GM21447 (cell line): ENCODE data around the gene ENTPD8.

ENCODE experiments used
- ATAC-seq: cut with Tn5 transposase; IDR thresholded peaks from one replicate; pipeline ENCODE4 v1.9.1; 2021; ENCODE audit not compliant: unreplicated experiment

The ENTPD8 gene

DNA sequence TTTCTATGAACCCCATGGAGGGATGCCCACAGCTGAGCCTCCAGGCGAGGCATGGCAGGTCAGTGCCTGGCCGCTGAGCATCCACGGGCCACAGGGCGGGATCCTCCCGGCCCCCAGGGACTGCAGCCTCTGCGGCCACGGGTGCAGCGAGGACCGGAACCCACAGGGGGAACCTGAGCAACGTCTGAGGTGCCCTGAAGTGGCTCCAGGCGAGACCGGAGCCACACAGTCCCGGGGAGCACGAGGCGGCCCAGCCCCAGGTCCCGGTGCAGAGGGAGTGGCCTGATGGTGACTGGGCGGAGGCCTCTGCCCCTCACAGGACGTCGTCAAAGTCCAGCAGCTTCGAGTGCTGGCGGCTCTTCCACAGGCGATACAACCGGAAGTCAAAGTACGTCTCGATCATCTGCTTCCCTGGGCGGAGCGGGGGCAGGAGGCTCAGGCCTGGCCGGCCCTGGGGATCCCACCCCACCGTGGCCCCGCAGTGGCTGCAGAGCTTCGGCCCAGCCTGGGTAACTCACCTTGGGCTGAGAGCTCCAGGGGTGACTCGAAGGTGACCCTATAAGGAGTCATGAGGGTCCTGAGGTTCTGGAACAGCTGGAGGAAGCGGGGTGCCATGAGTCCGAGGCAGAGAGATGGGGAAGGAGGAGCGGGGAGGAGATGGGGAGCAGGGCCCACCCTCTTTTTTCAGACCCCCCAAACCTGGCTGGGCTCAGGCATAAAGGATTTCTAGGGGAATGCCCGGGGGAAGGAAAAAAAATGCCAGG is 8.1 kb upstream of the ENTPD8 start:
- no peak for ATAC-seq

DNA sequence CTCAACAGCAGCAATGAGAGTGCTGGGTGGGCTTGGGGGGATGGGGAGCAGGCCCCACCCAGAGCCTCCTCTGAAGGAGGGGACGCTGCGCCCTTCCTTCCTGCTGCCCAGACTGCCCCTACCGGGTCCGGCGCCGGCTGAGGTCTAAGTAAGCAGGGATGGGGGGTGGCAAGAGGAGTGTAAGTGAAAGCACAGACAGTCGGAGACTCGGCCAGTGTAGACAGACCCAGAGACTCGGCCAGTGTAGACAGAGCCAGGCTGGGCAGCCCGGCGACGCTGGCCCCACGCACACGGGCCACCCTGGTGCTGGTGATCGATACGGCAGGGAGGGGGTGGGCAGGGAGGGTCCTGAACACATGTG is 7.4 kb upstream of the ENTPD8 start:
- ATAC-seq = no peak

DNA sequence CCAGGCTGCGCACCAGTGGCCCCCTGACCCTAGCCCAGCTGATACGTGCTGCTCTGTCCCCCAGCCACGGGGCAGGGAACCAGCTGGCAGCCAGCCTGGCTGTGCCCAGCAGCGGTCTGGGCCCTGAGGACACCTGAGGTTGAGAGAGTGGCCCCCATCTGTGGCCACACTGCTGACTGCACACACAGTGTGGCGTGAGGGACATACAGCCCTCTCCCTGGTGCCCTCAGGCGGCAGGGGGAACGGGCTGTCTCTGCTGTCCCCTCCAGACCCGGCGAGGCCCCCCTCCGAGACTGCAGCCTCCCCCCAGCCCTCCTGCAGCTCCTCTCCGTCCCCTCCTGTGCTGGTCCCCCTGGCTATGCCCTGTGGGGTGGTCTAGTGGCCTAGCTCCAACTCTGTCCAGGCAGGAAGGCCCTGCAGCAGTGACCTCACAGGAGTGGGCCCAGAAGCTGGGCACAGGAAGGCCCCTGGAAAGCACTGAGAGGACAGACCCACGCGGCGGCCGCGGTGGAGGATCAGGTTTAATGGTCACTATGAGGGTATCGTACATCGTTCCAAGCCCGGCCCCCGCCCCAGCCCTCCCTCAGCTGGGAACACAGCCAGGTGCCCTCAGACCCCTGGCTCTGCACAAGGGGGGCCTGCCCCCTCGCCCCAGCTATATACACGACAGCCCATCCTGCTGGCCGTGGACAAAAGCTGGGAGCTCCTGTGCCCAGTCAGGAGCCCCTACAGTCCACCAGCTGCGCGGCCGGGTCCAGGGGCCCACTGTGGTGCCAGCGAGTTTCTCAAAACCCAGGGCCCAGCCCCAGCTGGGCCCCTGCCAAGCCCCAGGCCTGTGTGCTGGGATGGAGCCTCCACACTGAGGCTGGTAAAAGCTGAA is 6.8 kb upstream of the ENTPD8 start:
- ATAC-seq = no peak

DNA sequence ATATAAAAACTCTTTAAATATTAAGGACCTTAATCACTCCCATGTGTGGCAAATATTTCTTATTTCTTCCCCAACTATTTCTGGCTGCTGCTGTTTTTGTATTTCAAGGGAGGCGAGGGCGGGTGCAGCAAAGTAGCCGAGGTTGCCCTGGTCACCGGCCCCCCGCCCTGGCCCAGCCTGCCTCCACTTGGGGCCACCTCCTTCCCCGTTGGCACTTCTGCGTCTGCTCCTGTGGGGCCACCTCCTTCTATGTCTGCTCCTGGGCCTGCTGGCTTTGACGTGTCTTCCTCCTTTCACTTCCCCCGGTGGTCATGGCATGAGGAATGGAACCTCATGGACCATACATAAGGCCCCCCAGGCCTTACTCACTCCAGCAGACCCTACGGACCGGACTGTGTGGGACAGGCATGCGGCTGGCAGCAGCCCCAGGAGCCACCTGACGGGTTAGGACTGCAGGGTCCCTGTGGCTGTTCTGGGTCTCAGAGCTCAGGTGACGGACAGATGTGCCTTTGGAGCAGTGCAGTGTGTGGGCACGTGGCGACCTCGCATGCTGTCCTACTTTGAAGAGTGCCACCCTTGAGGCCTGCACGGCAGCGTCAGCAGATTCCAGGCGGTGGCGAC is 5.8 kb upstream of the ENTPD8 start:
- ATAC-seq = no peak

DNA sequence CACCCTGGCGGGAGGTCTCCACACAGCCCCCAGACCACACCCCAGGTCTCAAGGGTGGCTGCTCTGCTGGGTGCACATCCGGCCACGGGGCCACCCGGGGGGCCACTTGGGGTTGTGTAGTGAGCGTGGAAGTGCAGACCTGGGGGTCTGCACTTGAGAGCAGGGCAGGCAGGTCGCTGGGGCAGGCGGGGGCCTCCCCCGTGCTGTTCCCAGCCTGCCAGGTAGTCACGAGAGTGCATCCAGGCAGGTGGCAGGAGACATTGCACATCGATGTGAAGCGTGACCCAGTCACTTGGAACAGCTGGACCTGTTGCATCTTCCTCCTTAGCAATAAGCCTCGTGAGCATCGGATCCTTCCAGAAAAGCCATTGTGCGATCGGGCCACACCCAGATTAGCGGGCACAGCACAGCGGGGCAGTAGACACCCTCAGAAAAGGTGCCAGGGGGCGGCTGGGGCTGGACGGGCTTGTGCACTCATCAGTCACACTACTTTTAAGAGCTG is 4.8 kb upstream of the ENTPD8 start:
- ATAC-seq = no peak

DNA sequence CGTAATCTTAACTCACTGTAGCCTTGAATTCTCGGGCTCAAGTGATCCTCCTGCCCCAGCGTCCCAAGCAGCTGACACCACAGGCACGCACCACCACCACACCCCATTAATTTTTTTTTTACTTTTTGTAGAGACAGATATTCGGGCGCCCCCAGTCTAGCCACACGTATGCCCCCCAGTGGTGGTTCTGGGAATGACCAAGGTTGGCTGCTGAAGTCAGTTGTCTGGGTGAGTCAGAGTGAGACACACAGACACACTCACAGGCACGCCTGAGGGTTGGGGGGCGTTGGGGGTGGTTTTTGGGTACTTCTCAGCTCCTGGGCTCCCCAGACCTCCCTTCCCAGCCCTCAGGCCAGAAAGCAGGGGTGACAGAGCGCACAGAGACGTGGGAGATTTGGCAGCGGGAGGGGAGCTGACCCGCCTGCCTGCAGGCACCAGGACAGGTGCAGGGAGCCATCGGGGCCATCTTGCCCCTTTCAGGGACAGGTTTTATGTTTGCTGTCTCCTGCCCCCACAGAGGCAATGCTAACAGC is 4.2 kb upstream of the ENTPD8 start:
- peak; percentile 57 for ATAC-seq

DNA sequence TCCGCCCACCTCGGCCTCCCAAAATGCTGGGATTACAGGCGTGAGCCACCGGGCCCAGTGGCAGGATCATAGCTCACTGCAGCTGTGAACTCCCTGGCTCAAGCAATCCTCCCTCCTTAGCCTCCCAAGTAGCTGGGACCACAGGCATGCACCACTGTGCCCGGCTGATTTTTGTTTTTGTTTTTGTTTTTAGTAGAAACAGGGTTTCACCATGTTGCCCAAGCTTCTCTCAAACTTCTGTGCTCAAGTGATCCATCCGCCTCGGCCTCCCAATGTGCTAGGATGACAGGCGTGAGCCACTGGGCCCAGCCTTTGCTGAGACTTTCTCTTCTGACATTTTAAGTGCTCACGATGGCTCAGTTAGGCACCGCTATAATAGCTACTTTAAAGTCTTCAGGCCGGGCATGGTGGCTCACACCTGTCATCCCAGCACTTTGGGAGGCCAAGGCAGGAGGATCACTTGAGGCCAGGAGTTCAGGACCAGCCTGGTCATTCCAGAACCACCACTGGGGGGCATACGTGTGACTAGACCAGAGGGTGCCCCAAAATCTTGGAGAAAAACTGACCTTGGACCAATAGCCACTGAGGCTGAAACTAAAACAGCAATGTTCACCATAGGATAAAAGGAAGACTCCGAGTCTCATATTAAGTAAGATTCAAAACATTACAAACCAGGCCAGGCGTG is 3.1 kb upstream of the ENTPD8 start:
- ATAC-seq = no peak

DNA sequence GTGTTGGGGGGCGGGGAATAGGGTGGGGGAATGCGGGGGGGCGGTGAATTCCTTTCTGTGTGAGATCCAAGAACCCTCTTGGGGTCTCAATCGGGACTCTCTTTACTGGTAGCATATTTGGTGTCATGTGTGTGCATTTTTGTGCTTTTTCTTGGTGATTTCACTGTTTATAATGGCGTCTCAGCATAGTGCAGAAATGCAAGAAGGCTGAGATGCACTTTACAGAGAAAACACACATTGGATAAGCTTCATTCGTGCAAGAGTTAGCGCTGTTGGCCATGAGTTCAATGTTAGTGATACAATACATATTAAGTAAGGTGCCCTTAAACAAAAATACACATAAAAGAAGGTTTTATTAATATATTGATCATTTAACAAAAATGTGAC is 771 bp upstream of the ENTPD8 start:
- no peak for ATAC-seq

DNA sequence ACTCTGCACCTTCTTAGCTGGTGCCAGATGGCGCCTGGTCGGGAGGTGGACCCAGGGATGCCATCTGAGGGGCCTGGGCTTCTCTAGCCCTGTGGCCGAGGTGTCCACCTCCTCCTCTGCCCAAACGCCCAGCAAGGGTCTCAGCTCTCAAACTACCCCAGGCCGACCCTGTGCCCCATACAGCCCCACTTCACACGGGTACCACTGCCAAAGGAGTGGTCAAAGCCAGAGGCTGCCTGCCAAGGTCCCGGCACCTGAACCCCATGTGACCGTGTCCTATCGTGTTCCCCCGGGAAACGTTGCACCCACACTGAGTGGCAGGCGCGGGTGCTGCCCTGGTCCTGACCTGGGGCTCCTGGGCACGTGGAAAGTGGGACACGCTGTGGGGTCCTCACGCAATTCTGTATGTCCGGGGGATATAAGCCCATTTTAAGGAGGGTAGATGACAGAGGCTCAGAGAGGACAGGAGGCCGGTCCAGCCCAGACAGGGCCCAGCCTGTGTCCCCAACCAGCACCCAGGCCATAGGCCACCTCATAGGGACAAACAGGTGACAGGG is 1.9 kb downstream of the ENTPD8 start:
- ATAC-seq = no peak

DNA sequence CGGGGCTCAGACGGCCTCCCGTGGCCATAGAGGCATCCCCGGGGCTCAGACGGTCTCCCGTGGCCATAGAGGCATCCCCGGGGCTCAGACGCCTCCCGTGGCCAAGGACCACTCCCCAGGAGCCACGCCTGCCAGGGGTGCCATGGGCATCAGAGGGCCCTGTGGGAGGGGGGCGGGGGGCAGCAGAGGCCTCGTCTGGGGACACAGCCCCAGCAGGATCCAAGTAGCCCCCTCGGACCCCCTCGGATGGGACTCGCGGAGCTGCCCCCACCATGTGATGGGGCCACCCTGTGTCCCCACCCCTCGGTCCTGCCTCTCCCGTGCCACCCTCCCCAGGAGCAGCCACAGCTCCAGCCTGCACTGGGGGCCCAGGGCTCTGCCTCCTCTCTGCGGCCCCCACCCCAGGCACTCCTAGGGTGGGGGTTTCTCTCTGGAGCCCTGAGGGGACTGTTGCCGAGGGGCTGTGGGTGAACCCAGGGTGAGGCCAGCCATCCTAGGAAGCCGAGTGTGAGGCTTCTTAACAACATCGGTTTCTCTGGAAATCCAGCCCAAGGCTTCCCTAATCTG is 2.5 kb downstream of the ENTPD8 start:
- ATAC-seq = no peak

DNA sequence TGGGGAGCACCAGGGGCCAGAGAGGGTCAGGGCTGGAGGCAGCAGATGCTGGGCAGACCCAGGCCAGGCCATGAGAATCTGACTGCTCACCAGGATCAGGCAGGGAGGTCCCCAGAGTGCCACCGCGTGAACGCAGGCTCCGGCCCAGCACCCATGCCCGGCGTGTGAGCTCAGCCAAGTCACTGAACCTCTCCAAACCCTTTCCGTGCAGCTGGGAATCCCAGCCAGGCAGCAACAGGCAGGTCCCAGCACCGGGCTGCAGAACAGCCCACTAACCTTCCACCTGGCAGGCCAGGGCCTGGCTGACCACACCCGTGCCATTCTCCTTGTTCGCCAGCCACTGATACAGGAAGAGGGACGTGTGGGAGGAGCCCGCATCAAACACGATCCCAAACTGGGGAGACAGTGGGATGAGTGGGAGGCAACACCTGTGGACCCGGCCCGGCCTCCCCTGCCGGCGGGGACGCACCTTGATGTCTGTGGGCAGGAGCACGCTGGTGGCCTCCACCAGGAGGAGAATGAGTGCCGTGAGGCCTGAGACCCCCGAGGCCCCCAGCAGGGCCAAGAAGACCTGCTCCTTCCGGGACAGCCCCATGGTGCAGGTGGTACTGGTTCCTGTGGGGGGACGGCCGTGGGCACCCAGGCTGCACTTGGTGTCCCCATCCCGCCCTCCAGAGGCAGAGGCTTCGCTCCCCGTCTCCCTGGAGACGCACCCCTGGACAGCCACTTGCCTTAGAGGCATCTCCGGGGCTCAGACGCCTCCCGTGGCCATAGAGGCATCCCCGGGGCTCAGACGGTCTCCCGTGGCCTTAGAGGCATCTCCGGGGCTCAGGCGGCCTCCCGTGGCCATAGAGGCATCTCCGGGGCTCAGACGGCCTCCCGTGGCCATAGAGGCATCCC is 3.2 kb downstream of the ENTPD8 start:
- ATAC-seq = no peak

DNA sequence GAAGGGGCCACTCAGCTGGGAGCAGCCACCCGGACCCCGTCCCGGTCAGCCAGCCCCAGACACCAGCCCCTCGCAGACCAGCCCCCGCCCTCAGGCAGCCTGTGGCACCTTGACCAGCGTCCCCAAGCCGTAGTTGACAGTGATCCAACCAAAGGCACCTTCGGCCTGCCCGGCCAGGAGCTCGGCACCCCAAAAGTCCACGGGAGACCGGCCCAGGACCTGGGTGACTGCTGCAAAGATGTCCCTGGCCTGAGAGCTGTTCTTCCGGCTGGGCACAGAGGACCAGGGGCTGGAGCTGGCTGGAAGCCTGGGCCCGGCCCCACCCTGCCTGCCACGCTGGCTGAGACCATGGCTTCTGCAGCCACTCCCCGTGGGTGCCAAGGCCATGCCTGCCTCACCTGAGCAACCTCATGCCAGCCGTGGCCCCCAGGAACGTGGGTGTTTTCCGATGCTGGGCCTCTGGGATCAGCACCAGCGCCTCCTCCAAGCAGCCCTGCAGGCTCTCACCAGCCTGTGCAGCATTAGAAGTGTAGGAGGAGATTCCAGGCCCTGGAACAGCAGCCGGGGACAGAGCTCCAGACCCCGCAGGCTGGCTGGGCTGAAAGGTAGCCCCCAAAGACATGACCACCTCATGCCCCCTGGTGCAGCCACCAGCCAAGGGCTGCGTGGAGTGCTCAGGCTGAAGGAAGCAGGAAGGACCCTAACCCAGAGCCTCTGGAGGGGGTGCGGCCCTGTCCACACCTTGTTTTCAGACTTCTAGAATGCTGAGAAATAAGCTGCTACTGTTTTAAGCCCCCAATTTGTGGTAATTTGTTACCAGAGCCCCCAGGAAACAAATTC is 4.2 kb downstream of the ENTPD8 start:
- ATAC-seq = no peak

DNA sequence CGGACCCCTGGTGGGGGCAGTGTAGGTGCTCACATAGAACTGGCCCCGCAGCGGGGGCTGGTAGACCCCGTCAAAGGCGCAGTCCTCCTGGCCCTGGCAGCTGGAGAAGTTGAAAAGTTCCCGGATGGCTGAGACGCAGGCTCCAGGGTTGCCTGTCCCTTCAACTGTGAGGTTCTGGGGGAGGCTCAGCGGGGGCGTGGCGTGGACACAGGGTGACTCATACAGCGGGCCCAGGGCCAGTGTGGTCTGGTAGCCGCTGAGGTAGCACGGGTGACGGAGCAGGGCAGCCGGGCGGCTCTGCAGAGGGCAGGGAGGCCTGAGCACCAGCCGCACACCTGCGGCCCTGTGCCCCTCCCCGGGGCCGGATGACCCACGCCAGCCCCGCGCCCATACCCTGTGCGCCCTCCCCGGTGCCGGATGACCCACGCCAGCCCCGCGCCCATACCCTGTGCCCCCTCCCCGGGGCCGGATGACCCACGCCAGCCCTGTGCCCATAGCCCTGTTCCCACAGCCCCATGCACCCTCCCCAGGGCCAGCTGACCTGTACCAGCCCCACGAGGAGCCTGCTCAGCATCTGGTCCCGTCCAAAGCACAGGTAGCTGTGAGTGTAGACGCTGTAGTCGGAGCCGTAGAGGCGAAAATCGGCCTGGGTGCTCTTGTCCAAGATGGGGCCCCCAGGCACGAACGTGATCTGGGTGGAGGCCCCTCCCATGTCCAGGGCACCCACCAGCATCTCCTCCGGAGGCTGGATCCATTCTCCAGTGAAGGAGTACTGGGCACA is 5.0 kb downstream of the ENTPD8 start:
- no peak for ATAC-seq

DNA sequence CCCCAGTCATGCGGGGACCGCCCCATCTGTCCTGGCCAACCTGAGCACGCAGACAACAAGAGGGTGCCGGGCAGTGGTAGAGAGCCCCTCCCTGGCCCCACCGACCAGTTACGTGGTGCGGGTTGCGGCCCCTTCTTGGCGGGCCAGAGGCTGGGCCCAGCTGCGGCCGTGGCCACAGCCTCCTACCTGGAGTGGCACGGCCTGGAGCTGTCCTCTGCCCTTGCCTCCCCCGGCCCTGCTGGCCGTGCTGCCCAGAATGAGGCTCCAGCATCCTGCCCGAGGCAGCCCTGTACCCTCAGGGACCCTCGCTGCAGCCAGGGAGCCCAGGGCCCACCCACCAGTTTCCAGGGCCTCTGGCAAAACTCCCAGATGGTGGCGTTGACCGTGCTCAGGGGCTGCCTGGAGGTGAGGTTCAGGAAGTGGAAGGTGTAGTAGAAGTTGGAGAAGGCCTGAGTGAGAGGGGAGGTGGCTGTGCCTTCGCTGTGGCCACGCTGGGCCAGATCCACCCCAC is 5.7 kb downstream of the ENTPD8 start:
- ATAC-seq = no peak

DNA sequence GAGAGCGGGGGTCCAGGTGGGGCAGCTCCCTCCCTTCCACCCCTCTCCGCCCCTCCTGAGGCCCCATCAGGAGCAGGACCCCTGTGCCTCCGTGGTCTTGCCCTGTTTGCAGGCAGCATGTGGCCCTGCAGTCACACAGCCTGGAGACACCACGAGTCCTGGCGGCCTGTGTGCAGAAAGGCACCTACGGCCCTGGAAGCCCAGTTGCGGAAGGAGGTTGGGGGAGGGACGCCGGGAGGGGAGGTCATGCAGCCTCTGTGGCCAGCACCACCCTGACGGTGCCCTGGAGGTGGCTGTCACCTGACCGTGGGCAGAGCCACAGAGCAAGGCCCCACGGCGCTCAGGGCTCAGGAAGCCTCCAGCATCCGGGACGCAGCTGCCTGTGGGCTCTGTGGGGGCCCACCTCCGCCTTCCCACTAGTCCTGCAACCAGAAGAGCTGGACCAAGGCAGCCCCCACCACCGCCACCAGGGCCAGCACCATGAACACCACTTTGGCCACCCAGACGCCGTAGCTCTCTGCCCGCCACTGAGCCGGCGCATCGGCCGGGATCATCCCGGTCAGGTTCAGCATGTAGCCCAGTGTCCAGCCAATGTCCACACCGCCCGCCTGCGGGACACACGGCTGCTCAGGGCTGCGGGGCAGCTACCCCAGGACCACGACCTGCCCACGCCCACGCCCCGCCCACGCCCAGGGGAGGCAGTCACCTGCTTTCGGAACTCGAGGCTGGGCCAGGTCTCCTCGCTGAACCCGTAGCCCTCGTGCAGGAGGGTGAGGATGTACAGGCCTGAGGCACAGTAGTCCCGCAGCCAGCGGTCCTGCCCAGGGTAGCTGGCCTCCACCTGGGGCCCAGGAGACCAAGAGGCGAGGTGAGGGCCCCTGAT is 6.4 kb downstream of the ENTPD8 start:
- no peak for ATAC-seq

DNA sequence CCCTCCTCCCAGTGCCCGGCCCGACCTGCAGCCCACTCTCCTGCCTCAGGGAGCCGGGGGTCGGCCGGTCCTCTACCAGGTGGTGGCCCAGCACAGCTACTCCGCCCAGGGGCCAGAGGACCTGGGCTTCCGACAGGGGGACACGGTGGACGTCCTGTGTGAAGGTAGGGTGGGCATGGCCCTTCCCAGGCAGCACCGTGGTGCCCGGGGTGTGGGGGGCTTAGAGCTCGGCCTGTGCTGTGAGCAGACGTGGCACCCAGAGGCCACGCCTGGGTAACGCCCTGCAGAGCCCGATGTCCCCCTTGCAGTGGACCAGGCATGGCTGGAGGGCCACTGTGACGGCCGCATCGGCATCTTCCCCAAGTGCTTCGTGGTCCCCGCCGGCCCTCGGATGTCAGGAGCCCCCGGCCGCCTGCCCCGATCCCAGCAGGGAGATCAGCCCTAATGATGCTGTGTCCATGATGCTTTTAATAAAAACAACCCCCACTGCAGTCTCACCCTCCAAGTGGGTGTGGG is 7.2 kb downstream of the ENTPD8 start:
- no peak for ATAC-seq
